RWPE2 (cell line): ENCODE data around the gene VWA3A.
"Not testable (repeated sequence)": the region's sequence is repeated elsewhere in the genome, so short reads cannot be mapped to it uniquely, and the experiment has no call there.

Experiments
- ATAC-seq: fragments of 200-7000 bp; cut with Tn5 transposase; 3 replicates; pipeline ENCODE4 v1.9.1; 2021; ENCODE audit warnings: low read depth
- DNase-seq: peaks from one replicate; pipeline ENCODE4 v3.0.0-alpha.2; 2020; ENCODE audit warnings: low spot score
- H3K27ac ChIP-seq: fragments of 450-650 bp; 2 replicates; pipeline ENCODE4 v1.5.1; 2017; ENCODE audit warnings: mild to moderate bottlenecking; ENCODE audit not compliant: poor library complexity, severe bottlenecking
- H3K27me3 ChIP-seq: fragments of 250-450 bp; sonication (Bioruptor Pico); 2 replicates; pipeline ENCODE4 v1.5.1; 2021; ENCODE audit warnings: mild to moderate bottlenecking, moderate library complexity; ENCODE audit not compliant: insufficient read depth, poor library complexity, severe bottlenecking
- H3K36me3 ChIP-seq: fragments of 250-450 bp; sonication (Bioruptor Pico); 2 replicates; pipeline ENCODE4 v1.5.1; 2020; ENCODE audit warnings: low read depth, mild to moderate bottlenecking, moderate library complexity
- H3K4me1 ChIP-seq: fragments of 250-450 bp; sonication (Bioruptor Pico); 2 replicates; pipeline ENCODE4 v1.5.1; 2021; ENCODE audit warnings: mild to moderate bottlenecking, moderate library complexity; ENCODE audit not compliant: insufficient read depth, poor library complexity, severe bottlenecking
- H3K4me3 ChIP-seq: fragments of 250-450 bp; sonication (Bioruptor Pico); 2 replicates; pipeline ENCODE4 v1.5.1; 2021; ENCODE audit warnings: mild to moderate bottlenecking, moderate library complexity; ENCODE audit not compliant: severe bottlenecking
- H3K9me3 ChIP-seq: fragments of 250-450 bp; sonication (Bioruptor Pico); 2 replicates; pipeline ENCODE4 v1.5.1; 2021; ENCODE audit warnings: mild to moderate bottlenecking, moderate library complexity; ENCODE audit not compliant: severe bottlenecking
- TF ChIP-seq, protein P1 (sequence below): fragments of 450-650 bp; IDR thresholded peaks from one replicate; pipeline ENCODE4 v1.5.1; 2017; ENCODE audit warnings: mild to moderate bottlenecking, moderate library complexity; ENCODE audit not compliant: poor library complexity, severe bottlenecking

The VWA3A gene, protein sequence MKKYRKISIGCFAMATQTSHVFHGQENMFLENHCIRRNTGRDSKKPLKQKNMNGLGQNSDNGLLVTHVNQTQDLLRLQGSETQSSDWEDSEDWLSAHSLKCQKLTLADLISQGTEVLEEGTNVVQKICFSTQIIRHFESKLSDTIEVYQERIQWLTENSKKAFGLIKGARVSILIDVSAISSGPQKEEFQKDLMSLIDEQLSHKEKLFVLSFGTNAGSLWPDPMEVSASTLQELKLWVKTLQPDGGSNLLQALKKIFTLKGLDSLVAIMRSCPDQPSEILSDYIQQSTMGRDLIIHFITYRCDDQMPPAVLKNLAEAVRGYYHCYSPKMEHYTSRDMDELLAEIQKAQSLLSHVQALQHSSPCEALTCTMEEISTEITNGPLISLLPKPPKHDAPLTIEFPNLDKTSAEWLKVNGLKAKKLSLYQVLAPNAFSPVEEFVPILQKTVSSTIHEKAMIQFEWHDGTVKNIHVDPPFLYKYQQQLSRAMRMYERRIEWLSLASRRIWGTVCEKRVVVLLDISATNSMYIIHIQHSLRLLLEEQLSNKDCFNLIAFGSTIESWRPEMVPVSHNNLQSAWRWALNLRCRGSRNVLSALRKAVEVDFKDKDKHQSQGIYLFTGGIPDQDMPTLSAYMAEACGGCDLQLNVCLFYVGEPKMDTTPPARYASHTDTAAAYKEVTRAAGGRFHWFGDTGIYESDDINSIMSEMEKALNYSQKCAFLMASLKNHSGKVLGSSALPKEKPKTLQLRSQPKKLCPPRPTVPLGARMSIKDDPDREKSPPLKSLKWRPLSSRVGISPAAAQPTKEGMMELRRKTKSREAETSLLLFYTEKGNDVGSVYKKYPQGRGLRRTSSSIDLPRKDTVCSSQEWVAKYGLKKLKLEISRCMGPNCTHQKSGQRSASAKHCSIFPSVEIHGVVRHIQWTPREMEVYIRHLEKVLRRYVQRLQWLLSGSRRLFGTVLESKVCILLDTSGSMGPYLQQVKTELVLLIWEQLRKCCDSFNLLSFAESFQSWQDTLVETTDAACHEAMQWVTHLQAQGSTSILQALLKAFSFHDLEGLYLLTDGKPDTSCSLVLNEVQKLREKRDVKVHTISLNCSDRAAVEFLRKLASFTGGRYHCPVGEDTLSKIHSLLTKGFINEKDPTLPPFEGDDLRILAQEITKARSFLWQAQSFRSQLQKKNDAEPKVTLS

DNA sequence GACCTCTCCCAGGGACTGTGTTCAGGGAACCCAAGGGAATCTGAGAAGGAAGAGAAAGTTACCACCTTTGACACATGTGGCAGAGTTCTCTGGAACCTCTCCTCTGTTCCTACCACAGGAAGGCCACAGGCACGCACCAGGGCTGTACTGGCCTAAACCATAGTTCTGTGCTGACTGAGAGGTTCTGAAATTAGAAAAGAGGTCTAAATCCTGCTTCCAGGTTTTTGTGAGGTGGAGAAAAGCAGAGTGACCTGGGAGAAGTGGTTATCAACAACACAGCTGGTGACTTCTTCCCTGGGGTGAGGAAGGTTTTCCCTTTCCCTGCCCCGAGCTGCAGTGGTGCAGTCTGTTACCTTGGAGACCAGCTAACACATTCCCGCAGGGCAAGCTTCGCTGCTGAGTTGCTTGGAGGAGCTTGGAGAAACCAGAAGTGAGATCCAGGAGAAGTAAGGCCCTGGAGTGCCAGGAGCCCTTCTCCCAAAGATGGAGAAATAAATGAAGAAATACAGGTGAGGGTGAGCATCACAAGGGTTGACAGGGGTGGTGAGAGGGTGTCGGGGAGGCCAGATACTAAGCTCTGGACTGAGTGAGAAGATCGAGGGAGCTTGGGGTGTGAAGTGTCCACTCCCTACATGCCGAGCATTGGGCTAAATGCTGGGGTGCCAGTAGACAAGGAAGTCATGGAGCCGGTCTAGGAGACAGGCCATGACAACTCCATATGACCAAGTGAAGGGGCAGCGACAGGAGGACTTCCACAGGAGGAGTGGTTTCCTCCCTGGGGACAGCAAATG is at the start of gene VWA3A:
TSS of gene VWA3A (plus strand) at position 399 of the 791 bp plus-strand sequence. CDS start at position 496, 97 bp downstream.
- DNase-seq (no peak), ATAC-seq (peak; percentile 30; the same call in 2 of the 3 replicates)
- Histone ChIP-seq H3K4me1 (no peaks in the 10 kb centered on the region), H3K4me3 (no peak within 1 kb of the TSS), H3K36me3 (peaks cover 2% of the 10 kb centered on the region; the same call in 1 of the 2 replicates), H3K9me3 (no peaks in the 10 kb centered on the region), H3K27me3 (no peaks in the 10 kb centered on the region), H3K27ac (no peak within 1 kb of the TSS)
- TF ChIP-seq, protein P1, sequence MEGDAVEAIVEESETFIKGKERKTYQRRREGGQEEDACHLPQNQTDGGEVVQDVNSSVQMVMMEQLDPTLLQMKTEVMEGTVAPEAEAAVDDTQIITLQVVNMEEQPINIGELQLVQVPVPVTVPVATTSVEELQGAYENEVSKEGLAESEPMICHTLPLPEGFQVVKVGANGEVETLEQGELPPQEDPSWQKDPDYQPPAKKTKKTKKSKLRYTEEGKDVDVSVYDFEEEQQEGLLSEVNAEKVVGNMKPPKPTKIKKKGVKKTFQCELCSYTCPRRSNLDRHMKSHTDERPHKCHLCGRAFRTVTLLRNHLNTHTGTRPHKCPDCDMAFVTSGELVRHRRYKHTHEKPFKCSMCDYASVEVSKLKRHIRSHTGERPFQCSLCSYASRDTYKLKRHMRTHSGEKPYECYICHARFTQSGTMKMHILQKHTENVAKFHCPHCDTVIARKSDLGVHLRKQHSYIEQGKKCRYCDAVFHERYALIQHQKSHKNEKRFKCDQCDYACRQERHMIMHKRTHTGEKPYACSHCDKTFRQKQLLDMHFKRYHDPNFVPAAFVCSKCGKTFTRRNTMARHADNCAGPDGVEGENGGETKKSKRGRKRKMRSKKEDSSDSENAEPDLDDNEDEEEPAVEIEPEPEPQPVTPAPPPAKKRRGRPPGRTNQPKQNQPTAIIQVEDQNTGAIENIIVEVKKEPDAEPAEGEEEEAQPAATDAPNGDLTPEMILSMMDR = no peak

DNA sequence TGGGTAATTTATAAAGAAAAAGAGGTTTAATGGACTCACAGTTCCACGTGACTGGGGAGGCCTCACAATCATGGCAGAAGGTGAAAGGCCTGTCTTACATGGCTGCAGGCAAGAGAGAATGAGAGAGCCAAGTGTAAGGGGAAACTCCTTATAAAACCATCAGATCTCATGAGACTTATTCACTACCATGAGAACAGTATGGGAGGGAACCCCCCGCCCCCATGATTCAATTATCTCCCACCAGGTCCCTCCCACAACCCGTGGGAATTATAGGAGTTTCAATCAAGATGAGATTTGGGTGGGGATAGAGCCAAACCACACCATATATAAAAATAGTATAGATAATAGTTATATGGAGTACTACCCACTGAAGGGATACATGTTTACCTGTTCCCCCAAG is 48.5 kb upstream of the VWA3A start:
- not testable (repeated sequence) for ATAC-seq, H3K27ac ChIP-seq, DNase-seq, H3K4me3 ChIP-seq, H3K27me3 ChIP-seq, H3K9me3 ChIP-seq, H3K4me1 ChIP-seq
- peaks cover 10% of the 10 kb centered on the region for H3K36me3 ChIP-seq

DNA sequence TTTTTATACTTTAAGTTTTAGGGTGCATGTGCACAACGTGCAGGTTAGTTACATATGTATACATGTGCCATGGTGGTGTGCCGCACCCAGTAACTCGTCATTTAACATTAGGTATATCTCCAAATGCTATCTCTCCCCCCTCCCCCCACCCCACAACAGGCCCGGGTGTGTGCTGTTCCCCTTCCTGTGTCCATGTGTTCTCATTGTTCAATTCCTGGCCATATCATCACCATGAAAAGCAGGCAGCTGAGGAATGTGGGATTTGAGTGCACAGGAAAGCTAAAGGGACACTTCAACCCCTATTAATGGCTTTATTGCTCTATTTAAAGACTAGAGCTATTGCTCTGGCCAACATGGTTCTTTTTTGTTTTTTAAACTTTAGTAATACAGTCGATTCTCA is 46.5 kb upstream of the VWA3A start:
- H3K27me3 ChIP-seq, H3K4me3 ChIP-seq, H3K36me3 ChIP-seq, DNase-seq, H3K9me3 ChIP-seq, ATAC-seq: not testable (repeated sequence)
- Histone ChIP-seq H3K27ac (peak overlapping the region; percentile 24), H3K4me1 (peaks cover 15% of the 10 kb centered on the region)

DNA sequence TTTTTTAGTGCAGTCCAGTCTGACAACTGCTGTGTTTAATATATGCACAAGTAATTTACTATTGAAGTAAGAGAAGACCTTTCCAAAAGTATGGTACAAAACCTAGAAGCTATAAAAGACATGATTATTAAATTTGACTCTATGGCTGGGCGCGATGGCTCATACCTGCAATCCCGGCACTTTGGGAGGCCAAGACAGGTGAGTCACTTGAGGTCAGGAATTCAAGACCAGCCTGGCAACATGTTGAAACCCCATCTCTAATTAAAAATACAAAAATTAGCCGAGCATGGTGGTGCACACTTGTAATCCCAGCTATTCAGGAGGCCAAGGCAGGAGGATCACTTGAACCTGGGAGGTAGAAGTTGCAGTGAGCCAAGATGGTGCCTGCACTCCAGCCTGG is 41.4 kb upstream of the VWA3A start:
- Histone ChIP-seq H3K4me1 (peaks cover 24% of the 10 kb centered on the region), H3K9me3 (no peaks in the 10 kb centered on the region), H3K27ac (peak overlapping the region; percentile 57), H3K4me3 (no peak overlapping the region), H3K27me3 (no peaks in the 10 kb centered on the region), H3K36me3 (peaks cover 23% of the 10 kb centered on the region)
- ATAC-seq (peak; percentile 59), DNase-seq (no peak)
- TF ChIP-seq, protein P1 = no peak

DNA sequence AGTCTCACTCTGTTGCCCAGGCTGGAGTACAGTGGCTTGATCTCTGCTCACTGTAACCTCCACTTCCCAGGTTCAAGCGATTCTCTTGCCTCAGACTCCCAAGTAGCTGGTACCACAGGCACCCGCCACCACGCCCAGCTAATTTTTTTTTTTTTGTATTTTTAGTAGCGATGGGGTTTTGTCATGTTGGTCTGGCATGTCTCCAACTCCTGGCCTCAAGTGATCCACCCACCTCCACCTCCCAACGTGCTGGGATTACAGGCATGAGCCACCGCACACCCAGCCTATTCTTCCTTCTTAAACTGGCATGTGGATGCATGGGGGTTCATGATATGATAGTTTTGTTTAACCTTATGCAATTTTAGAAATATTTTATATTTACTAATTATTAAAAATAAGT is 39.4 kb upstream of the VWA3A start:
- Histone ChIP-seq H3K27me3 (no peaks in the 10 kb centered on the region), H3K9me3 (no peaks in the 10 kb centered on the region), H3K27ac (no peak overlapping the region), H3K36me3 (peaks cover 28% of the 10 kb centered on the region), H3K4me3 (no peak overlapping the region), H3K4me1 (peaks cover 19% of the 10 kb centered on the region)
- DNase-seq = no peak
- TF ChIP-seq, protein P1 = no peak
- no peak for ATAC-seq
